Measurements from ENCODE around the gene OR52A1. TPM values are rescaled to one million over a fixed set of nuclear protein-coding genes. Genes with fewer than 3 reads are reported as not detected.
"Not testable (repeated sequence)": the region's sequence is repeated elsewhere in the genome, so short reads cannot be mapped to it uniquely, and the experiment has no call there.

The OR52A1 gene
- total RNA-seq: not detected

- POLR2A ChIA-PET: no interaction called here
- CTCF ChIA-PET: no interaction called here
These were observed at the start of gene OR52A1 for GRCh38 chr11:5154657-5155056. OR52A1 (minus strand) TSS chr11:5154757; CDS start chr11:5152369, 2,388 bp downstream.

GRCh38 chr11:5203366-5203765 is 48.8 kb upstream of the OR52A1 start:
- ChIA-PET CTCF (no interaction called here), POLR2A (no interaction called here)

- ChIA-PET POLR2A (no interaction called here), CTCF (no interaction called here)
These were observed 46.0 kb upstream of the OR52A1 start, which contains the start of gene OR51V1 for GRCh38 chr11:5200582-5200981. OR51V1 (minus strand) TSS chr11:5200682; CDS start chr11:5200682, 0 bp downstream.

GRCh38 chr11:5198285-5198684 is 43.7 kb upstream of the OR52A1 start:
- ChIA-PET POLR2A (no interaction called here), CTCF (no interaction called here)

DNA sequence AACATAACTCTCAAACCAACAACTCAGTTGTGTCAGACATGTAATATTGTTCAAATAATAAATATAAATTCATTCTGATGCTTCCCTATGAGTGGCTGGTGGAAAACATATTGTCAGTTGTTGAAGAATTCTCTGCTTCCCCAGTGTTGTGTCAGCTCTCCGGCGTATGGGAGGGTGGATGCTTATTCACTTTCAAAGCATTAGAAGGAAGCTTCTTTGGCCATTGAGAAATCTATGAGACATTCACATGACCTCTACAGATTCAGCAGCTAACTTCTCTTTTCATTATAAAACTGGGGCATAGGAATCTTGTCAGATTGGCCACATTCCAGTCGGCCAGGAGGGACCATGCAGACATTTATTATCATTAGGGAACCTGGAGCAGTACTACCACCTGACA is 43.0 kb upstream of the OR52A1 start:
- ChIA-PET CTCF (no interaction called here), POLR2A (no interaction called here)

GRCh38 chr11:5196731-5197130 is 42.2 kb upstream of the OR52A1 start:
- ChIA-PET CTCF (no interaction called here), POLR2A (no interaction called here)

DNA sequence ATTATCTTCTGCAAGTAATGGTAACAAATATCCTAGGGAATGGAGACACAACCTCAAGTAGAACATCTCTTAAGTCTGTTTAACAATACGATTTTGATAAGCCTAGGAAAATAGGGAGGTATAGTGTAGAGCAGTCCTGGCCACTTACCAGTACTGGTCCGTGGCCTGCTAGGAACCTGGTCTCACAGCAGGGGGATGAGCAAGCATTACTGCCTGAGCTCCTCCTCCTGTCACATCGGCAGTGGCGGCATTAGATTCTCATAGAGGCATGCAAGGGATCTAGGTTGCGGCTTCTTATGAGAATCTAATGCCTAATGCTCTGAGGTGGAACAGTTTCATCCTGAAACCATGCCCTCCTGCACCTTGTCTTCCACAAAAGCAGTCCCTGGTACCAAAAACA is 41.5 kb upstream of the OR52A1 start:
- POLR2A ChIA-PET: no interaction called here
- CTCF ChIA-PET: no interaction called here

- CTCF ChIA-PET: no interaction called here
- POLR2A ChIA-PET: no interaction called here
These were observed 38.2 kb upstream of the OR52A1 start for GRCh38 chr11:5192738-5193137.

GRCh38 chr11:5188201-5188600 is 33.6 kb upstream of the OR52A1 start:
- ChIA-PET POLR2A (no interaction called here), CTCF (no interaction called here)

- ChIA-PET CTCF (no interaction called here), POLR2A (no interaction called here)
These were observed 23.7 kb upstream of the OR52A1 start for GRCh38 chr11:5178046-5178837.

- POLR2A ChIA-PET: no interaction called here
These were observed 20.4 kb upstream of the OR52A1 start for GRCh38 chr11:5174934-5175333.

DNA sequence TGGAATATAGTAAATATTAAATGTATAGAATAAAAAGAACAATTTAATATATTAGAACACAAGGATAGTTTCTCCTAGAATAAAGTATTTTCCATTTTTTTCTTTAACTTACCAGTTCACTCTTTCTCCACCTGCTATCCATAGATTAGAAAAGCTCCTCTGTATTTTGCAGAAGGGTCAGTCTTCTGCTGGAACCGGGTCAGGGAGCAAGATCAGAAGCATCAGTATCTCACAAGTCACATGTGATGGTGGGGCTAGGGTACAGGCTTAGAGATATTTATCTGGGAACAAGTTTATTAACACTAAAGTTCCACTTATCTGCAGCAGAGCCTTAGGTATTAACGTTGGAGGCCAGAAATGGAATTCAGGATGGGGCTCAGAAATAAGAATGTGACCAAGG is 17.3 kb upstream of the OR52A1 start:
- ChIA-PET POLR2A (no interaction called here), CTCF (no interaction called here)

More at GRCh38 chr11:5174934-5175333, 20.4 kb upstream of the OR52A1 start:
- CTCF ChIA-PET: no interaction called here

DNA sequence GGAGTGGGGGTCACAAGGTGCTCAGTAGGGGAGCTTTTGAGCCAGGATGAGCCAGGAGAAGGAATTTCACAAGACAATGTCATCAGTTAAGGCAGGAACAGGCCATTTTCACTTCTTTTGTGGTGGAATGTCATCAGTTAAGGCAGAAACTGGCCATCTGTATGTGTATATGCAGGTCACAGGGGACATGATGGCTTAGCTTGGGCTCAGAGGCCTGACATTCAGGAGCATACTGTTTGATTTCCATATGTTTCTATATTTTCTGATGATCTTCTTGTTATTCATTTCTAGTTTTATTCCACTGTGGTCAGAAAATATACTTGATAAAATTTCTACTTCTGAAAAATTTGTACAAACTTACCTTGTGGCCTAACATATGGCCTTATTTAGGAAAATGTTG is 11.3 kb upstream of the OR52A1 start:
- POLR2A ChIA-PET, CTCF ChIA-PET: not testable (repeated sequence)

- CTCF ChIA-PET, POLR2A ChIA-PET: not testable (repeated sequence)
These were observed 10.2 kb upstream of the OR52A1 start for GRCh38 chr11:5164807-5165206.

- POLR2A ChIA-PET, CTCF ChIA-PET: not testable (repeated sequence)
These were observed 6.5 kb upstream of the OR52A1 start for GRCh38 chr11:5161045-5161444.

DNA sequence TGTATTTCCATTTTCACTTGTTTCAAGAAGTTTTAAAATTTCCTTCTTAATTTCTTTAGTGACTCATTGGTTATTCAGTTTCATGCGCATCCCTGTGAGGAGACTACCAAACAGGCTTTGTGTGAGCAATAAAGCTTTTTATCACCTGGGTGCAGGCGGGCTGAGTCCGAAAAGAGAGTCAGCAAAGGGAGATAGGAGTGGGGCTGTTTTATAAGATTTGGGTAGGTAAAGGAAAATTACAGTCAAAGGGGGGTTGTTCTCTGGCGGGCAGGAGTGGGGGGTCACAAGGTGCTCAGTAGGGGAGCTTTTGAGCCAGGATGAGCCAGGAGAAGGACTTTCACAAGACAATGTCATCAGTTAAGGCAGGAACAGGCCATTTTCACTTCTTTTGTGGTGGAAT is 5.7 kb upstream of the OR52A1 start:
- POLR2A ChIA-PET, CTCF ChIA-PET: not testable (repeated sequence)

DNA sequence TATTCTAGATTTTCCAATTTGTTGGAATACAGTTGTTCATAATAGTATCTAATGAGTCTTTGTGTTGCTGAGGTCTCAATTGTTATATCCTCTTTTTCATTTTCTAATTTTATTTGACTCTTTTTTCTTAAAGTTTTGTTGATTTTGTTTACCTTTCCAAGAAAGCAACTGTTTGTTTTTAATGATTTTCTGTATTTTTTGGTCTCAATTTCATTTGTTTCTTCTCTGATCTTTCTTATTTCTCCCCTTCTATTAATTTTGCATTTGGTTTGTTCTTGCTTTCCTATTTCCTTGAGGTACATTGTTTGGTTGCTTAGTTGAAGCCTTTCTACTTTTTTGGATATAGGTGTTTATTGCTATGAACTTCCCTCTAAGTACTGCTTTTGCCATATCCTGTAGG is 5.2 kb upstream of the OR52A1 start:
- ChIA-PET POLR2A (no interaction called here), CTCF (no interaction called here)

DNA sequence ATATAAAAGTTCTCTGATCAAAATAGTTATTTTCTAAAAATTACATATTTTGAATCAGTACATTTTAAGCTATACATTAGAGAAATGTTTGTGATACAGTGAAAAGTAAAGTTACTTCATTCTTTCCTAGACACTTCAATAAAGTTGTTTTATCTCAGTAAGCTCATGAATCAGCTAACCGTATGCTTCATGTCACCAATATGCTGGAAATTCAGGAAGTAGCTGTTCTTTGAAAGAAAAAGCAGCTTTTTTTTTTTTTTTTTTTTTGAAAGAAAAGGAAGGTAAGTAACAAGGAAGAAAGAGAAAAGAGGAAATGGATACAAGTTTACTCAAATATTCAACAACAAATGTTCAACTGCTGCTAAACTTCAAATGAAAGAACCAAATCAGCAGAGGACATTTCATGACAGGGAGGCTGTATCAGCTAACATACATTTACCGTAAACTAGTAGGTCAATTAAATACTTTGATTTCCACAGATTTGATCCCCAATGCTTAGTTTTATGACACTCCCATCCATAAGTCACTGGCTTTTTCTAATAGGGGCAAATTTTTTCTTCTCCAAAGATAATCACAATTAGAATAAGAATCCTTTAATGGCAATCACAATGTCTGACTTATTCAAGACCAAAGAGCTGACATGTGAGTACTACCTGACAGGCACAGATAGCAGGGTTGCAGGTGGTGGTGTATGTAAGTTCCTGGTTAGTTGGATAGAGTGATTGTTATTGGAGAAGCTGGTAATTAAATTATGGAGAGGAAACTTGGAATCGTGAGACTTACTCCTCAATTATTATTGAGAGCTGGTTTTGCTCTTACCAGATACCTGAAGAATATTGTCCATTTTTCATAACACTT is 754 bp downstream of the OR52A1 start:
- CTCF ChIA-PET: no interaction called here
- POLR2A ChIA-PET: no interaction called here

DNA sequence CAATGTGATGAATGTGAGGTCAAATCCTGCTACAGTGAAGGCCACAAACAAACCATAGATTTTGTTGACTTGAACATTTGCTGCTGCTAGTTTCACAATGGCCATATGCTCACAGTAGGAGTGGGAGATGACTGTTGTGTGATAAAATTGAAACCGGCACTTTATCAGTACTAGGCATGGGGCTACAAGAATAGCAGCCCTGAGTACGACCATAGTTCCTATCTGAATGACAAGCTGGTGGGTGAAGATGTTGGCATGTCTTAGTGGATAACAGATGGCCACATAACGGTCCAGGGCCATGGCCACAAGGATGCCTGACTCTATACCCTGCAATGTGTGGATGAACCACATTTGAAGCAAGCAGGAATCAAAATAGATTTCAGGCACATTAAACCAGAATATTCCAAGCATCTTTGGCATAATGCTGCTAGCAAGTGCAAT is 2.8 kb downstream of the OR52A1 start:
- POLR2A ChIA-PET: no interaction called here
- CTCF ChIA-PET: no interaction called here

- CTCF ChIA-PET, POLR2A ChIA-PET: not testable (repeated sequence)
These were observed 10.4 kb downstream of the OR52A1 start for GRCh38 chr11:5144206-5144605.

GRCh38 chr11:5137996-5138395 is 16.6 kb downstream of the OR52A1 start, which contains the start of gene OR52A5:
OR52A5 (minus strand) TSS chr11:5138356; CDS start chr11:5132642, 5,714 bp downstream.
- POLR2A ChIA-PET: no interaction called here
- CTCF ChIA-PET: no interaction called here
